Adrenal gland (tissue), 5 donors: ENCODE data around the gene DUSP3.

Experiments used
- POLR2A ChIP-seq, 2 donors: fragments of 450-650 bp; IDR thresholded peaks; one replicate each; pipeline ENCODE4 v1.6.1; 2017; ENCODE audit warnings: antibody characterized with exemption in 2 of 2, mild to moderate bottlenecking in 2 of 2, moderate library complexity in 1 of 2
- TF ChIP-seq, protein P1 (sequence below), 6 experiments: fragments of 450-650 bp in 4 of 6; fragments of 200-600 bp in 2 of 6; sonication (generic) in 1 of 6; IDR thresholded peaks; 1 replicate in 5 of 6; 2 replicates in 1 of 6; pipeline versions ENCODE4 v1.5.1 to v1.8.0; 2016 to 2021; ENCODE audit warnings: antibody characterized with exemption in 6 of 6, mild to moderate bottlenecking in 2 of 6, moderate library complexity in 1 of 6
- donor health status: DM: no; HTN: no; CAD: no.

DNA sequence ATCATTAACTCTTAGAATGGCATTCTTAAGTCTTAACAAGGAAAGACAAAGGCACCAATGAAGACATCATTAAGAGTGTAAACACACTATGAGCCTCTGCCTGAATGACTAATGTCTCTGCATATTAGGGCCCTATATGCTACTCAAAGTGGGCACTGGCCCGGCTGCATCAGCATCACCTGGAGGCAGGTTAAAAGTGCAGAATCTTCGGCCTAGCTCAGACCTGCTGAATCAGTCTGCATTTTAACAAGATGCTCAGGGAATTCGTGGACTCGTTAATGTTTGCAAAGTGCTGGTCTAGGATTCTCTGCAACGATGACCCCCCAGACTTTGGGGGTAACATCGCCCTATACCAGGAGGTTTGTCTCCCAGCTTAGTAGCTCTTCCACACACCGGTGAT lies 47.4 kb upstream of the DUSP3 start:
- TF ChIP-seq, protein P1, sequence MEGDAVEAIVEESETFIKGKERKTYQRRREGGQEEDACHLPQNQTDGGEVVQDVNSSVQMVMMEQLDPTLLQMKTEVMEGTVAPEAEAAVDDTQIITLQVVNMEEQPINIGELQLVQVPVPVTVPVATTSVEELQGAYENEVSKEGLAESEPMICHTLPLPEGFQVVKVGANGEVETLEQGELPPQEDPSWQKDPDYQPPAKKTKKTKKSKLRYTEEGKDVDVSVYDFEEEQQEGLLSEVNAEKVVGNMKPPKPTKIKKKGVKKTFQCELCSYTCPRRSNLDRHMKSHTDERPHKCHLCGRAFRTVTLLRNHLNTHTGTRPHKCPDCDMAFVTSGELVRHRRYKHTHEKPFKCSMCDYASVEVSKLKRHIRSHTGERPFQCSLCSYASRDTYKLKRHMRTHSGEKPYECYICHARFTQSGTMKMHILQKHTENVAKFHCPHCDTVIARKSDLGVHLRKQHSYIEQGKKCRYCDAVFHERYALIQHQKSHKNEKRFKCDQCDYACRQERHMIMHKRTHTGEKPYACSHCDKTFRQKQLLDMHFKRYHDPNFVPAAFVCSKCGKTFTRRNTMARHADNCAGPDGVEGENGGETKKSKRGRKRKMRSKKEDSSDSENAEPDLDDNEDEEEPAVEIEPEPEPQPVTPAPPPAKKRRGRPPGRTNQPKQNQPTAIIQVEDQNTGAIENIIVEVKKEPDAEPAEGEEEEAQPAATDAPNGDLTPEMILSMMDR (IDR thresholded peaks at IDR 0.05) = no peak
- TF ChIP-seq POLR2A (IDR thresholded peaks at IDR 0.05) = no peak
